Erythroblast (primary cell): ENCODE results near the gene EXOC2.

ENCODE experiments used
- GATA1 ChIP-seq: IDR thresholded peaks from 2 replicates; pipeline ENCODE4 v1.6.1; 2011; ENCODE audit warnings: low read depth, mild to moderate bottlenecking, control low read depth, low read length, moderate library complexity
- POLR2A ChIP-seq: IDR thresholded peaks from 2 replicates; pipeline ENCODE4 v1.6.1; 2011; ENCODE audit warnings: mild to moderate bottlenecking, low read length

DNA sequence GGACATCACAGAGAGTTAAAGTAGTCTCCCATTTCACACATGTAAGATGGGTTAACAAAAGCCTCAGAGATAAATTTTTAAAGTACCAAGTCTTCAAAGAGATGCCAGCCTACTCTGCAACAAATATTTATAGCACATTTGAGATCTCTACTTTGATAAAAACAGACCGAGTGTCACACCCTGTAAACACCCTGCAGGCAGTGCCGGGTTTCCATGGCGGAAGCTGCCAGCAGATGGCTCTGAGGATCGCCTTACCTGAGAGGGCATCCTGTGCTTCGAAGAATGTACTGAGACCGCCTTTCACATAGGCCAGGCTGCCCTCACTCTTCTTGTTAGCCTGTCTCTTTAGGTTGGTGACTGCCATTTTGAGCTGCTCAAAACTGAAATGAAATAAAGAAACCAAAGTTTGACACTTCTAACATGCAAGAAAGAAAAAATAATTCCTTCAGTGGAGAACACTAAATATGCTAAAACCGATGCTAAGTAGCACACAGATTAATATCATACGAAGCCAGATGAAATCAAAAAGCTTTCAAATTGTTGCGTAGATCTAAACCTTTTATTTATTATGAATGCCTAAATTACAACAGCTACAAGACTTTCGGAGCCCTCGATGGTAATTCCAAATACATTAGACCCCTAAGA is 75.4 kb downstream of the EXOC2 start:
- TF ChIP-seq POLR2A (no peak), GATA1 (no peak)
